HCT116 (cell line): ENCODE results near the gene SPIRE1. TPM values are rescaled to one million over a fixed set of nuclear protein-coding genes. Genes with fewer than 3 reads are reported as not detected.
"Not testable (repeated sequence)": the region's sequence is repeated elsewhere in the genome, so short reads cannot be mapped to it uniquely, and the experiment has no call there.

Source experiments
- ATAC-seq: fragments of 200-7000 bp; cut with Tn5 transposase; 2 replicates; pipeline ENCODE4 v1.9.1; 2020; ENCODE audit warnings: mild to moderate bottlenecking, moderate library complexity
- BruUV-seq: library from RNA; stranded (reverse); fragments of 400-500 nt; replicated peaks from 2 replicates; lab custom pipeline; 2021; lab: Mats Ljungman, UMichigan
- CTCF ChIA-PET: fragments of 300-600 bp; sonication (Branson Sonifier 250); formaldehyde crosslinking; loops from one replicate; lab custom pipeline; 2021; ENCODE audit warnings: antibody characterized with exemption; lab: Charles Lee
- POLR2A ChIA-PET: fragments of 300-600, 350-600 bp; sonication (Branson Sonifier 250); formaldehyde crosslinking; loops from one replicate; lab custom pipeline; 2021; ENCODE audit warnings: antibody characterized with exemption; lab: Charles Lee
- RAD21 ChIA-PET, 2 experiments: fragments of 300-600 bp; sonication (Branson Sonifier 250); formaldehyde crosslinking; loops; one replicate each; lab custom pipeline; 2023; ENCODE audit warnings: low total read pairs in 2 of 2; ENCODE audit not compliant: uncharacterized antibody in 2 of 2, unreplicated experiment in 2 of 2, low non-redundant PET in 1 of 2; lab: Charles Lee
- DNase-seq: peaks from one replicate; pipeline ENCODE4 v3.0.0-alpha.2; 2010; ENCODE audit warnings: low read depth, low spot score
- H2AFZ ChIP-seq: fragments of 200-600 bp; shearing (Covaris generic), sonication (generic); 2 replicates; pipeline ENCODE4 v1.6.1; 2017; ENCODE audit warnings: low read depth, mixed run types, mixed read lengths, antibody characterized with exemption, low read length; ENCODE audit not compliant: poor library complexity, severe bottlenecking
- H3K27ac ChIP-seq: 2 replicates; pipeline ENCODE4 v1.5.1; 2012; ENCODE audit warnings: low read depth, low read length
- H3K27me3 ChIP-seq: fragments of 200-600 bp; sonication (generic); 2 replicates; pipeline ENCODE4 v1.6.1; 2016; ENCODE audit warnings: mixed run types, low read length, mixed read lengths; ENCODE audit not compliant: insufficient read depth
- H3K36me3 ChIP-seq, 2 experiments: fragments of 200-500 bp in 1 of 2; fragments of 200-600 bp in 1 of 2; sonication (Bioruptor generic) in 1 of 2; sonication (generic) in 1 of 2; 2 replicates each; pipeline versions ENCODE4 v1.5.1 to v1.6.1; 2014 to 2016; ENCODE audit warnings: low read length in 2 of 2, inconsistent platforms in 1 of 2, mixed read lengths in 1 of 2, mixed run types in 1 of 2; ENCODE audit not compliant: insufficient read depth in 2 of 2, control insufficient read depth in 1 of 2
- H3K4me1 ChIP-seq, 2 experiments: fragments of 200-600 bp in 1 of 2; sonication (generic) in 1 of 2; 2 replicates each; pipeline versions ENCODE4 v1.5.1 to v1.6.1; 2012 to 2017; ENCODE audit warnings: low read length in 2 of 2, inconsistent platforms in 1 of 2, mild to moderate bottlenecking in 1 of 2, mixed read lengths in 1 of 2, mixed run types in 1 of 2, moderate library complexity in 1 of 2; ENCODE audit not compliant: insufficient read depth in 2 of 2, control insufficient read depth in 1 of 2
- H3K4me2 ChIP-seq: fragments of 200-600 bp; sonication (generic); 2 replicates; pipeline ENCODE4 v1.6.1; 2017; ENCODE audit warnings: mixed run types, low read length, mixed read lengths
- H3K4me3 ChIP-seq, 2 experiments: fragments of 200-600 bp in 1 of 2; sonication (generic) in 1 of 2; replicated peaks in 1 of 2; 2 replicates each; pipeline ENCODE4 v1.5.1; 2011 to 2016; ENCODE audit warnings: low read length in 2 of 2, control low read depth in 1 of 2, low read depth in 1 of 2, mild to moderate bottlenecking in 1 of 2, mixed read lengths in 1 of 2, mixed run types in 1 of 2
- H3K79me2 ChIP-seq: fragments of 200-600 bp; sonication (generic); 2 replicates; pipeline ENCODE4 v1.6.1; 2017; ENCODE audit warnings: mild to moderate bottlenecking, mixed run types, low read length, moderate library complexity, mixed read lengths; ENCODE audit not compliant: insufficient read depth
- H3K9ac ChIP-seq: fragments of 200-600 bp; sonication (generic); 2 replicates; pipeline ENCODE4 v1.6.1; 2016; ENCODE audit warnings: low read length, mixed read lengths
- H3K9me2 ChIP-seq: fragments of 200-600 bp; sonication (generic), shearing (Covaris generic); 2 replicates; pipeline ENCODE4 v1.6.1; 2017; ENCODE audit warnings: mixed run types, mild to moderate bottlenecking, moderate library complexity; ENCODE audit not compliant: insufficient read depth
- H3K9me3 ChIP-seq, 2 experiments: fragments of 200-500 bp in 1 of 2; fragments of 200-600 bp in 1 of 2; sonication (Bioruptor generic) in 1 of 2; sonication (generic) in 1 of 2; 2 replicates each; pipeline ENCODE4 v1.6.1; 2014 to 2017; ENCODE audit warnings: low read length in 2 of 2, mixed read lengths in 2 of 2, inconsistent platforms in 1 of 2, low read depth in 1 of 2, mild to moderate bottlenecking in 1 of 2, mixed run types in 1 of 2, moderate library complexity in 1 of 2; ENCODE audit not compliant: control insufficient read depth in 1 of 2, insufficient read depth in 1 of 2
- H4K20me1 ChIP-seq: fragments of 200-600 bp; sonication (generic), shearing (Covaris generic); 2 replicates; pipeline ENCODE4 v1.6.1; 2017; ENCODE audit warnings: mixed run types, mild to moderate bottlenecking, moderate library complexity; ENCODE audit not compliant: insufficient read depth
- CBX3 ChIP-seq: IDR thresholded peaks from 2 replicates; pipeline ENCODE4 v1.6.1; 2012; ENCODE audit warnings: low read depth
- CEBPB ChIP-seq: IDR thresholded peaks from 2 replicates; pipeline ENCODE4 v1.6.1; 2012; ENCODE audit warnings: low read depth
- CTCF ChIP-seq, 3 experiments: fragments of 200-600 bp in 1 of 3; sonication (generic) in 1 of 3; IDR thresholded peaks in 2 of 3; conservative IDR thresholded peaks in 1 of 3; 2 replicates each; pipeline ENCODE4 v1.5.1; 2012 to 2017; ENCODE audit warnings: low read depth in 2 of 3, low read length in 2 of 3, antibody characterized with exemption in 1 of 3, borderline replicate concordance in 1 of 3, control low read depth in 1 of 3, mild to moderate bottlenecking in 1 of 3, mixed read lengths in 1 of 3, mixed run types in 1 of 3, moderate library complexity in 1 of 3; ENCODE audit not compliant: insufficient read depth in 1 of 3
- ELF1 ChIP-seq: IDR thresholded peaks from 2 replicates; pipeline ENCODE4 v1.6.1; 2012; ENCODE audit warnings: low read depth, borderline replicate concordance
- EZH2 ChIP-seq: fragments of 200-600 bp; sonication (generic); IDR thresholded peaks from 2 replicates; pipeline ENCODE4 v1.6.1; 2017; ENCODE audit warnings: antibody characterized with exemption, mixed run types
- FOSL1 ChIP-seq: IDR thresholded peaks from 2 replicates; pipeline ENCODE4 v1.6.1; 2012; ENCODE audit warnings: low read depth
- POLR2AphosphoS5 ChIP-seq: IDR thresholded peaks from 2 replicates; pipeline ENCODE4 v1.6.1; 2011; ENCODE audit warnings: mild to moderate bottlenecking, low read depth, low read length, moderate library complexity
- SIN3A ChIP-seq: IDR thresholded peaks from 2 replicates; pipeline ENCODE4 v1.6.1; 2012; ENCODE audit warnings: low read depth
- SP1 ChIP-seq: IDR thresholded peaks from 2 replicates; pipeline ENCODE4 v1.6.1; 2012; ENCODE audit warnings: low read depth
- TCF7L2 ChIP-seq: IDR thresholded peaks from 2 replicates; pipeline ENCODE4 v1.7.0; 2011; ENCODE audit warnings: borderline replicate concordance, inconsistent platforms; ENCODE audit not compliant: insufficient read depth, insufficient read length; ENCODE audit errors: extremely low read depth
- YY1 ChIP-seq: IDR thresholded peaks from 2 replicates; pipeline ENCODE4 v1.6.1; 2011; ENCODE audit warnings: low read length, low read depth, moderate library complexity, mild to moderate bottlenecking; ENCODE audit not compliant: insufficient replicate concordance; ENCODE audit errors: extremely low read depth
- ZFX ChIP-seq: fragments of 450-650 bp; IDR thresholded peaks from 2 replicates; pipeline ENCODE4 v1.6.1; 2017
- intact Hi-C: fragments of 100-400 bp; cut with micrococcal nuclease; formaldehyde crosslinking; loops from 2 replicates; pipeline ENCODE4 v1.10.0; 2022
- total RNA-seq: library from RNA; stranded (reverse); gene quantifications from one replicate; pipeline ENCODE4 v1.2.1, GENCODE V29; 2021; ENCODE audit not compliant: unreplicated experiment
- TF ChIP-seq, protein P1 (sequence below): IDR thresholded peaks from 2 replicates; pipeline ENCODE4 v1.6.1; 2012

The SPIRE1 gene
- total RNA-seq, 1 experiment from 2014 or later, result 26.6 TPM

- RAD21 ChIA-PET, result no interaction called here
- POLR2A ChIA-PET, result no interaction called here
- H3K79me2 ChIP-seq, result no peaks in the 10 kb centered on the region
- TF ChIP-seq EZH2 (no peak), FOSL1 (no peak), CTCF (IDR thresholded peaks at IDR 0.05 in 2 of 3, conservative IDR thresholded peaks at IDR 0.05 in 1 of 3; ENCODE audit: borderline replicate concordance in 1 of 3, insufficient read depth in 1 of 3, low read depth in 2 of 3, low read length in 2 of 3) (no peak), SIN3A (no peak), POLR2AphosphoS5 (no peak), YY1 (no peak), ZFX (no peak), TCF7L2 (no peak), CEBPB (no peak), ELF1 (no peak), CBX3 (no peak), SP1 (no peak)
- TF ChIP-seq, protein P1, sequence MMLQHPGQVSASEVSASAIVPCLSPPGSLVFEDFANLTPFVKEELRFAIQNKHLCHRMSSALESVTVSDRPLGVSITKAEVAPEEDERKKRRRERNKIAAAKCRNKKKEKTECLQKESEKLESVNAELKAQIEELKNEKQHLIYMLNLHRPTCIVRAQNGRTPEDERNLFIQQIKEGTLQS, result no peak
- TF ChIP-seq, all 23 proteins: peak for 0
- no peaks in the 10 kb centered on the region for H3K4me1 ChIP-seq
- H3K4me2 ChIP-seq, result no peak overlapping the region
- no peak overlapping the region for H2AFZ ChIP-seq
- intact Hi-C loops, result no loop called here
- no peak overlapping the region for H3K27ac ChIP-seq
- ATAC-seq, result no peak
- H3K9me2 ChIP-seq, result no peaks in the 10 kb centered on the region
- H3K27me3 ChIP-seq, result no peaks in the 10 kb centered on the region
- H3K9me3 ChIP-seq, result no peaks in the 10 kb centered on the region
- H4K20me1 ChIP-seq, result no peaks in the 10 kb centered on the region
- CTCF ChIA-PET, result no interaction called here
- H3K4me3 ChIP-seq, result no peak overlapping the region
- H3K36me3 ChIP-seq, result no peaks in the 10 kb centered on the region
- no peak overlapping the region for H3K9ac ChIP-seq
- DNase-seq, result no peak
- no TSS peak for BruUV-seq
These were observed 172.3 kb downstream of the SPIRE1 start for GRCh38 chr18:12485479-12486105.

DNA sequence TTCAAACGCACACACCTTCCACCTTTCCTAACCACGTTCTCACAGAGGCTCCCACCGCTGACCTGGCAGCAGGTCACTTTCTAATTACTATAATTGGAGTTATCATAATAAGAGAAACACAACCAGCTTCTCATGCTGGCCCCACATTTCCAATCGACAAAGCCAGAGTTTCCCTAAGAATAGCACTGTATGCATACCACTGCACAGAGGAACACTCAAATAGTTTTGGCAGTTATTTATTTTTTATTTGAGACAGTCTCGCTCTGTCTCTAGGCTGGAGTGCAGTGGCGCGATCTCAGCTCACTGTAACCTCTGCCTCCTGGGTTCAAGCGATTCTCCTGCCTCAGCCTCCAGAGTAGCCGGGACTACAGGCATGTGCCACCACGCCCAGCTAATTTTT, 176.0 kb downstream of the SPIRE1 start:
- H2AFZ ChIP-seq, H4K20me1 ChIP-seq, POLR2A ChIA-PET, H3K27ac ChIP-seq, RAD21 ChIA-PET, H3K4me3 ChIP-seq, H3K9me3 ChIP-seq, H3K4me2 ChIP-seq, H3K4me1 ChIP-seq, BruUV-seq, H3K36me3 ChIP-seq, ATAC-seq, DNase-seq, H3K9me2 ChIP-seq, intact Hi-C loops, H3K79me2 ChIP-seq, H3K27me3 ChIP-seq, H3K9ac ChIP-seq: not testable (repeated sequence)
- CTCF ChIA-PET, result interaction anchor here (1.0 kb wide), 1 partner anchor 8 kb away, joined by 5 read pairs; no protein-coding TSS in a partner anchor
